GM12878 (cell line): ENCODE measurements around the gene ATP2C2. TPM values are rescaled to one million over a fixed set of nuclear protein-coding genes. Genes with fewer than 3 reads are reported as not detected.
A peak's percentile ranks its signal among the peaks of the same experiment; 100 is the strongest.

ENCODE experiments used
- ATAC-seq: fragments of 200-7000 bp; cut with Tn5 transposase; 3 replicates; pipeline ENCODE4 v1.9.1; 2020; ENCODE audit warnings: mild to moderate bottlenecking, moderate library complexity
- BruUV-seq: library from RNA; stranded (reverse); fragments of 400-500 nt; replicated peaks from 2 replicates; lab custom pipeline; 2021; lab: Mats Ljungman, UMichigan
- CTCF ChIA-PET: fragments of 300-600 bp; sonication (Branson Sonifier 250); formaldehyde crosslinking; extraction: SDS; loops from one replicate; lab custom pipeline; 2021; ENCODE audit warnings: inconsistent platforms; lab: Yijun Ruan, JAX
- POLR2A ChIA-PET: fragments of 350-600 bp; formaldehyde crosslinking; extraction: SDS; loops from one replicate; lab custom pipeline; 2021; ENCODE audit warnings: inconsistent platforms; lab: Charles Lee
- RAD21 ChIA-PET: fragments of 300-600 bp; sonication (Branson Sonifier 250); formaldehyde crosslinking; loops from one replicate; lab custom pipeline; 2023; ENCODE audit warnings: antibody characterized with exemption; ENCODE audit not compliant: unreplicated experiment; lab: Charles Lee
- SMC1A ChIA-PET: fragments of 300-600 bp; sonication (Branson Sonifier 250); formaldehyde crosslinking; loops from one replicate; lab custom pipeline; 2023; ENCODE audit not compliant: unreplicated experiment, uncharacterized antibody; lab: Charles Lee
- DNase-seq: peaks from one replicate; pipeline ENCODE4 v3.0.0-alpha.2; 2011; ENCODE audit warnings: low read depth, low spot score
- FAIRE-seq: peaks from 3 replicates; lab custom pipeline; 2011; peaks lifted over from hg19 to GRCh38; lab: Jason Lieb, UNC
- H2AFZ ChIP-seq: 2 replicates; pipeline ENCODE4 v1.6.0; 2011; ENCODE audit warnings: low read depth, low read length, control low read depth; ENCODE audit not compliant: control insufficient read depth
- H3K27ac ChIP-seq: 2 replicates; pipeline ENCODE4 v1.5.1; 2011; ENCODE audit warnings: control low read depth; ENCODE audit not compliant: control insufficient read depth, insufficient read depth
- H3K27me3 ChIP-seq, 2 experiments: replicated peaks in 1 of 2; 2 replicates each; pipeline versions ENCODE4 v1.6.0 to v1.6.1; 2011; ENCODE audit warnings: low read length in 1 of 2; ENCODE audit not compliant: control insufficient read depth in 2 of 2, insufficient read depth in 2 of 2
- H3K36me3 ChIP-seq, 2 experiments: 2 replicates each; pipeline ENCODE4 v1.5.1; 2011; ENCODE audit warnings: low read length in 1 of 2; ENCODE audit not compliant: control insufficient read depth in 2 of 2, insufficient read depth in 2 of 2
- H3K4me1 ChIP-seq: 2 replicates; pipeline ENCODE4 v1.6.1; 2011; ENCODE audit warnings: mild to moderate bottlenecking, low read length, moderate library complexity, mixed read lengths; ENCODE audit not compliant: control insufficient read depth, insufficient read depth
- H3K4me2 ChIP-seq: 2 replicates; pipeline ENCODE4 v1.6.0; 2011; ENCODE audit warnings: control low read depth; ENCODE audit not compliant: control insufficient read depth, insufficient read depth
- H3K4me3 ChIP-seq: fragments of 200-600 bp; sonication (generic); 2 replicates; pipeline ENCODE4 v1.5.1; 2016
- H3K79me2 ChIP-seq: 2 replicates; pipeline ENCODE4 v1.6.0; 2011; ENCODE audit warnings: low read length; ENCODE audit not compliant: control insufficient read depth, insufficient read depth
- H3K9ac ChIP-seq: 2 replicates; pipeline ENCODE4 v1.8.0; 2011; ENCODE audit warnings: low read length, control low read depth, mixed read lengths; ENCODE audit not compliant: control insufficient read depth, insufficient read depth
- H3K9me3 ChIP-seq: replicated peaks from 3 replicates; pipeline ENCODE4 v1.5.1; 2011; ENCODE audit warnings: mild to moderate bottlenecking, low read length; ENCODE audit not compliant: control insufficient read depth, insufficient read depth
- H4K20me1 ChIP-seq: 2 replicates; pipeline ENCODE4 v1.6.0; 2011; ENCODE audit not compliant: control insufficient read depth, insufficient read depth
- BACH1 ChIP-seq: fragments of 450-650 bp; IDR thresholded peaks from 2 replicates; pipeline ENCODE4 v1.6.1; 2017; ENCODE audit warnings: mild to moderate bottlenecking, borderline replicate concordance
- BCL11A ChIP-seq: IDR thresholded peaks from 2 replicates; pipeline ENCODE4 v1.6.1; 2011; ENCODE audit warnings: low read depth, low read length
- BHLHE40 ChIP-seq, 2 experiments: fragments of 450-650 bp in 1 of 2; IDR thresholded peaks; 2 replicates each; pipeline ENCODE4 v1.6.1; 2011 to 2017; ENCODE audit warnings: low read depth in 2 of 2, borderline replicate concordance in 1 of 2, improper control_type of control experiment in 1 of 2, low read length in 1 of 2, mild to moderate bottlenecking in 1 of 2
- CHD4 ChIP-seq: fragments of 200-600 bp; sonication (generic); IDR thresholded peaks from 2 replicates; pipeline ENCODE4 v1.6.1; 2016; ENCODE audit warnings: mild to moderate bottlenecking
- EED ChIP-seq: sonication (generic); IDR thresholded peaks from 2 replicates; pipeline ENCODE4 v1.6.1; 2016; ENCODE audit warnings: antibody characterized with exemption, low read depth
- EP300 ChIP-seq, 2 experiments: fragments of 150-350 bp in 1 of 2; IDR thresholded peaks; 2 replicates each; pipeline ENCODE4 v1.6.1; 2011 to 2012; ENCODE audit warnings: low read depth in 2 of 2, low read length in 2 of 2, borderline replicate concordance in 1 of 2, improper control_type of control experiment in 1 of 2, inconsistent platforms in 1 of 2; ENCODE audit not compliant: control insufficient read depth in 1 of 2
- IKZF1 ChIP-seq: fragments of 450-650 bp; conservative IDR thresholded peaks from 2 replicates; pipeline ENCODE4 v1.6.1; 2017; ENCODE audit warnings: antibody characterized with exemption, mild to moderate bottlenecking
- IKZF2 ChIP-seq, 2 experiments: fragments of 450-650 bp; IDR thresholded peaks; 2 replicates each; pipeline ENCODE4 v1.6.1; 2017; ENCODE audit warnings: mild to moderate bottlenecking in 2 of 2, moderate library complexity in 2 of 2
- MEF2A ChIP-seq: IDR thresholded peaks from 2 replicates; pipeline ENCODE4 v1.6.1; 2011; ENCODE audit warnings: low read depth, mild to moderate bottlenecking, low read length, moderate library complexity; ENCODE audit not compliant: insufficient read depth
- MLLT1 ChIP-seq: fragments of 450-650 bp; IDR thresholded peaks from 2 replicates; pipeline ENCODE4 v1.6.1; 2016; ENCODE audit warnings: mild to moderate bottlenecking
- MYC ChIP-seq: IDR thresholded peaks from 2 replicates; pipeline ENCODE4 v1.6.1; 2011; ENCODE audit warnings: mild to moderate bottlenecking, low read length, moderate library complexity, inconsistent platforms; ENCODE audit not compliant: insufficient read depth, insufficient replicate concordance, insufficient read length, severe bottlenecking
- NBN ChIP-seq: fragments of 450-650 bp; IDR thresholded peaks from 2 replicates; pipeline ENCODE4 v1.6.1; 2016
- NFIC ChIP-seq: IDR thresholded peaks from 2 replicates; pipeline ENCODE4 v1.6.1; 2012; ENCODE audit warnings: low read depth, mild to moderate bottlenecking, inconsistent platforms, low read length, moderate library complexity
- NR2F1 ChIP-seq: fragments of 450-650 bp; conservative IDR thresholded peaks from 2 replicates; pipeline ENCODE4 v1.6.1; 2017; ENCODE audit warnings: mild to moderate bottlenecking
- RCOR1 ChIP-seq: conservative IDR thresholded peaks from 2 replicates; pipeline ENCODE4 v1.6.1; 2012; ENCODE audit warnings: low read depth, low read length, improper control_type of control experiment
- RUNX3 ChIP-seq: IDR thresholded peaks from 2 replicates; pipeline ENCODE4 v1.6.1; 2012; ENCODE audit warnings: low read length, inconsistent platforms
- SMC3 ChIP-seq: IDR thresholded peaks from 2 replicates; pipeline ENCODE4 v1.6.1; 2011; ENCODE audit warnings: low read length, improper control_type of control experiment, borderline replicate concordance
- TBL1XR1 ChIP-seq: IDR thresholded peaks from 2 replicates; pipeline ENCODE4 v1.6.1; 2012; ENCODE audit warnings: low read depth, low read length, improper control_type of control experiment
- ZBTB11 ChIP-seq: fragments of 450-650 bp; formaldehyde crosslinking; IDR thresholded peaks from 2 replicates; pipeline ENCODE4 v1.5.0; 2022; ENCODE audit warnings: mild to moderate bottlenecking, missing genetic modification characterization
- ZNF384 ChIP-seq: IDR thresholded peaks from 2 replicates; pipeline ENCODE4 v1.6.1; 2012; ENCODE audit warnings: low read depth, mild to moderate bottlenecking, low read length, improper control_type of control experiment, borderline replicate concordance
- WGBS: methylation state at CpG from one replicate; pipeline ENCODE4 v1.1.6; 2016; ENCODE audit warnings: low lambda C conversion rate; ENCODE audit not compliant: insufficient replicate concordance, insufficient coverage; ENCODE audit errors: missing lambda C conversion rate; 5-methylcytosine and 5-hydroxymethylcytosine counted together
- in situ Hi-C: fragments of 300-500 bp; cut with MboI; formaldehyde crosslinking; loops from 9 replicates; pipeline ENCODE4 v1.14.3; 2018; ENCODE audit warnings: mixed read lengths
- intact Hi-C: fragments of 100-400 bp; cut with micrococcal nuclease; formaldehyde crosslinking; loops from one replicate; pipeline ENCODE4 v1.14.2; 2022; ENCODE audit not compliant: unreplicated experiment
- polyA plus RNA-seq, 11 experiments: library from polyadenylated mRNA; depleted of rRNA in 4 of 11; unstranded in 6 of 11; stranded (reverse) in 5 of 11; fragments of >200 nt; fragmentation: Nextera tagmentation in 4 of 11; fragmentation: Illumina TruSeq in 1 of 11; extraction: Ambion mirVana in 4 of 11; extraction: Trizol in 1 of 11; gene quantifications; 1 replicate in 1 of 11; 2 replicates in 10 of 11; pipeline versions ENCODE4 v1.2.1 to v1.2.3, GENCODE V29; 2011 to 2016; ENCODE audit warnings: inconsistent platforms in 2 of 11, missing spikeins in 2 of 11, low read depth in 1 of 11
- total RNA-seq, 4 experiments: library from RNA; depleted of rRNA in 3 of 4; stranded (reverse); fragments of >200 nt in 3 of 4; fragmentation: Illumina TruSeq in 1 of 4; extraction: Trizol in 1 of 4; gene quantifications; 2 replicates each; pipeline versions ENCODE4 v1.2.1 to v1.2.3, GENCODE V29; 2013 to 2021

ATP2C2 gene
- total and polyA plus RNA-seq, 10 of the 15 experiments (the other 5 are each of a cell fraction or from before 2014, with no cell fraction given), result 0.05 to 0.19 TPM; not detected in 8

GRCh38 chr16:84508502-84508901 is 140.2 kb downstream of the ATP2C2 start:
- ChIA-PET RAD21 (interaction anchor here (0.6 to 6.2 kb wide), 8 partner anchors 75 to 238 kb away, joined by 3 to 43 read pairs (median 3); no protein-coding TSS in a partner anchor), CTCF (interaction anchor here (0.9 to 11.6 kb wide), 16 partner anchors 12 to 244 kb away, joined by 3 to 299 read pairs (median 4); partner anchors contain the start of gene COTL1)
- 0 out of 2 replicates have a peak, but pooled peaks have one; percentile 18 for TF ChIP-seq BCL11A
- TF ChIP-seq IKZF2 (IDR thresholded peaks at IDR 0.05), result peak; percentile 54 to 63
- 0 out of 4 replicates have a peak, but pooled peaks of 1 of the 2 experiments have one; percentile 7 for TF ChIP-seq EP300 (IDR thresholded peaks at IDR 0.05; ENCODE audit: borderline replicate concordance in 1 of 2, control insufficient read depth in 1 of 2, low read depth in 2 of 2, low read length in 2 of 2)
- TF ChIP-seq NFIC, result peak; percentile 50; the same call in 1 of the 2 replicates
- TF ChIP-seq NR2F1, result no peak
- TF ChIP-seq IKZF1, result no peak
- TF ChIP-seq ZNF384, result peak; percentile 71; the same call in 1 of the 2 replicates
- TF ChIP-seq CHD4, result no peak
- TF ChIP-seq SMC3, result no peak
- peak; percentile 80; the same call in 1 of the 2 replicates for TF ChIP-seq MEF2A
- no peak for TF ChIP-seq RCOR1
- TF ChIP-seq MLLT1, result peak; percentile 40; the same call in 1 of the 2 replicates
- no peak for TF ChIP-seq BACH1
- TF ChIP-seq NBN, result no peak
- TF ChIP-seq BHLHE40 (IDR thresholded peaks at IDR 0.05; ENCODE audit: borderline replicate concordance in 1 of 2, low read depth in 2 of 2, low read length in 1 of 2), result peak; percentile 23 to 48; a peak in 1 of 4 replicates
- peak; percentile 44; the same call in 1 of the 2 replicates for TF ChIP-seq EED
- no peak for TF ChIP-seq TBL1XR1
- TF ChIP-seq MYC, result no peak
- TF ChIP-seq ZBTB11, result no peak
- TF ChIP-seq RUNX3, result peak; percentile 91

More at GRCh38 chr16:84508502-84508901, 140.2 kb downstream of the ATP2C2 start:
- Histone ChIP-seq H3K4me2 (peak overlapping the region; percentile 90), H3K36me3 (no peaks in the 10 kb centered on the region), H3K9me3 (no peaks in the 10 kb centered on the region), H3K4me3 (no peak overlapping the region), H3K27me3 (no peaks in the 10 kb centered on the region), H3K27ac (peak overlapping the region; percentile 8; the same call in 1 of the 2 replicates), H3K4me1 (peaks cover 64% of the 10 kb centered on the region), H4K20me1 (no peaks in the 10 kb centered on the region), H3K79me2 (peaks cover 16% of the 10 kb centered on the region), H2AFZ (no peak overlapping the region), H3K9ac (no peak overlapping the region)
- DNase-seq (no peak), ATAC-seq (no peak), FAIRE-seq (no peak)
- intact Hi-C loops, result loop anchor here (10.0 kb wide), 1 partner anchor 554 kb away; the partner anchor contains the start of gene OSGIN1
- in situ Hi-C loops, result loop anchor here (5.0 to 25.0 kb wide), 2 partner anchors 454 to 719 kb away; no protein-coding TSS in a partner anchor
- POLR2A ChIA-PET, result interaction anchor here (0.5 to 2.1 kb wide), 4 partner anchors 11 to 500 kb away, joined by 3 to 4 read pairs (median 3); no protein-coding TSS in a partner anchor
- WGBS, result 86% methylated on average over 8 of the region's 8 CpGs
- SMC1A ChIA-PET, result interaction anchor here (0.7 to 6.0 kb wide), 16 partner anchors 11 to 462 kb away, joined by 3 to 47 read pairs (median 4); no protein-coding TSS in a partner anchor
- BruUV-seq, result no TSS peak
